ENCODE results near the gene AUTS2.

DNA sequence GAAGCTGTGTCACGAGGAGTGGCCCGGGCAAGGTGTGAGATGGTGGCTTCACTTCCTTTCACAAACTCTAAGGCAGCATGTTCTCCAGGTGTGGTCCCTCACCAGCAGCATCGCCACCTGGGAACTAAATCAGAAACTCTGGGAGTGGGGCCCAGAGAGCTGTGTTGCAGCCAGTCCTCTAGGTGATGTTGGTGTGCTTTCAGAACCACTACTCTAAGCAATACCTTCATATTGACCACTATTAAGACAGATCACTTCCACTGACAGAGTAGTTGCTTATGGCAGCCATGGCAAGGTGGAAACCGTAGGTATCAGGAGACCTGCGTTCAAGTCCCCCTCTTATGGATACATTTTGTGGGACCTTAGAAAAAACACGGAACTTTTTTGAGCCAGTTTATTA, 1037.9 kb downstream of the AUTS2 start:
- TF ChIP-seq EZH2 (IDR thresholded peaks at IDR 0.05; ENCODE audit: low read length), result no peak
- no peak for TF ChIP-seq CTCF (optimal IDR thresholded peaks at IDR 0.05 in 1 of 3, IDR thresholded peaks at IDR 0.05 in 1 of 3, conservative IDR thresholded peaks at IDR 0.05 in 1 of 3; ENCODE audit: extremely low read depth in 1 of 3, insufficient read depth in 2 of 3, low read length in 3 of 3)
